Endothelial cell of umbilical vein (primary cell): ENCODE results near the gene LEMD1. TPM values are rescaled to one million over a fixed set of nuclear protein-coding genes. Genes with fewer than 3 reads are reported as not detected.

ENCODE experiments used
- BruUV-seq: library from RNA; stranded (reverse); fragments of 400-500 nt; replicated peaks from 2 replicates; lab custom pipeline; 2021; lab: Mats Ljungman, UMichigan
- CTCF ChIA-PET: fragments of 300-600, 350-600 bp; sonication (Branson Sonifier 250); formaldehyde crosslinking; loops from one replicate; lab custom pipeline; 2021; ENCODE audit warnings: antibody characterized with exemption, inconsistent platforms; lab: Charles Lee
- POLR2A ChIA-PET: fragments of 300-600, 350-600 bp; sonication (Branson Sonifier 250); formaldehyde crosslinking; loops from one replicate; lab custom pipeline; 2021; ENCODE audit warnings: antibody characterized with exemption, inconsistent platforms; lab: Charles Lee
- DNase-seq: peaks from one replicate; pipeline ENCODE4 v3.0.0-alpha.2; 2011; ENCODE audit warnings: low read depth, low spot score
- FAIRE-seq: peaks from 2 replicates; lab custom pipeline; 2011; peaks lifted over from hg19 to GRCh38; lab: Jason Lieb, UNC
- H2AFZ ChIP-seq: 2 replicates; pipeline ENCODE4 v1.6.0; 2012; ENCODE audit warnings: low read depth, low read length, control low read depth, inconsistent platforms
- H3K27ac ChIP-seq: 2 replicates; pipeline ENCODE4 v1.5.1; 2011; ENCODE audit warnings: low read depth, mild to moderate bottlenecking, control low read depth, low read length, moderate library complexity; ENCODE audit not compliant: insufficient read depth
- H3K27me3 ChIP-seq, 2 experiments: 2 replicates each; pipeline versions ENCODE4 v1.6.0 to v1.6.1; 2011; ENCODE audit warnings: low read length in 2 of 2, mixed read lengths in 1 of 2; ENCODE audit not compliant: control insufficient read depth in 2 of 2, insufficient read depth in 2 of 2
- H3K36me3 ChIP-seq, 2 experiments: 2 replicates in 1 of 2; 3 replicates in 1 of 2; pipeline ENCODE4 v1.5.1; 2011; ENCODE audit warnings: low read length in 2 of 2, mild to moderate bottlenecking in 1 of 2, moderate library complexity in 1 of 2; ENCODE audit not compliant: control insufficient read depth in 2 of 2, insufficient read depth in 2 of 2; ENCODE audit errors: extremely low read depth in 1 of 2
- H3K4me1 ChIP-seq: 3 replicates; pipeline ENCODE4 v1.5.1; 2011; ENCODE audit warnings: mild to moderate bottlenecking, low read length; ENCODE audit not compliant: control insufficient read depth, insufficient read depth; ENCODE audit errors: extremely low read depth
- H3K4me2 ChIP-seq: 2 replicates; pipeline ENCODE4 v1.6.1; 2011; ENCODE audit warnings: low read length, control low read depth, mixed read lengths; ENCODE audit not compliant: insufficient read depth
- H3K4me3 ChIP-seq, 3 experiments: fragments of 200-600 bp in 1 of 3; sonication (generic), shearing (Covaris generic) in 1 of 3; replicated peaks in 1 of 3; 2 replicates each; pipeline ENCODE4 v1.5.1; 2011 to 2016; ENCODE audit warnings: control low read depth in 3 of 3, low read length in 3 of 3, mild to moderate bottlenecking in 2 of 3, inconsistent platforms in 1 of 3, low read depth in 1 of 3, moderate library complexity in 1 of 3; ENCODE audit not compliant: insufficient read depth in 1 of 3
- H3K79me2 ChIP-seq: 2 replicates; pipeline ENCODE4 v1.6.0; 2012; ENCODE audit warnings: low read length, inconsistent platforms; ENCODE audit not compliant: control insufficient read depth, insufficient read depth
- H3K9ac ChIP-seq: replicated peaks from 2 replicates; pipeline ENCODE3; 2011; ENCODE audit warnings: low read length, control low read depth; ENCODE audit not compliant: insufficient read depth; ENCODE audit errors: extremely low read depth
- H3K9me1 ChIP-seq: replicated peaks from 3 replicates; pipeline ENCODE4 v1.6.0; 2011; ENCODE audit warnings: mild to moderate bottlenecking, low read length; ENCODE audit not compliant: control insufficient read depth, insufficient read depth; ENCODE audit errors: extremely low read depth
- H3K9me3 ChIP-seq: replicated peaks from 2 replicates; pipeline ENCODE4 v1.5.1; 2012; ENCODE audit warnings: low read length, inconsistent platforms; ENCODE audit not compliant: control insufficient read depth, insufficient read depth
- H4K20me1 ChIP-seq: replicated peaks from 2 replicates; pipeline ENCODE3; 2011; ENCODE audit warnings: mild to moderate bottlenecking, low read length; ENCODE audit not compliant: control insufficient read depth, insufficient read depth; ENCODE audit errors: extremely low read depth
- CTCF ChIP-seq, 2 donors: IDR thresholded peaks; 1 replicate in 1 of 2; 2 replicates in 1 of 2; pipeline ENCODE4 v1.5.1; 2011; ENCODE audit warnings: low read length in 2 of 2, mild to moderate bottlenecking in 2 of 2, moderate library complexity in 2 of 2, control low read depth in 1 of 2, inconsistent platforms in 1 of 2, low read depth in 1 of 2; ENCODE audit not compliant: insufficient read depth in 1 of 2; ENCODE audit errors: extremely low read depth in 1 of 2
- EZH2 ChIP-seq: IDR thresholded peaks from 2 replicates; pipeline ENCODE4 v1.6.1; 2012; ENCODE audit warnings: borderline replicate concordance, low read depth, mild to moderate bottlenecking, moderate library complexity, low read length, inconsistent platforms; ENCODE audit not compliant: severe bottlenecking
- FOS ChIP-seq: IDR thresholded peaks from 2 replicates; pipeline ENCODE4 v1.6.1; 2011; ENCODE audit warnings: mild to moderate bottlenecking, low read length, moderate library complexity, borderline replicate concordance; ENCODE audit not compliant: insufficient read depth
- GATA2 ChIP-seq: IDR thresholded peaks from 2 replicates; pipeline ENCODE4 v1.7.0; 2011; ENCODE audit warnings: low read depth, mild to moderate bottlenecking, moderate library complexity, mixed read lengths, low read length; ENCODE audit not compliant: insufficient read length, insufficient read depth
- JUN ChIP-seq: IDR thresholded peaks from 2 replicates; pipeline ENCODE4 v1.6.1; 2011; ENCODE audit warnings: borderline replicate concordance, low read depth; ENCODE audit not compliant: insufficient read length, insufficient read depth
- MAX ChIP-seq: IDR thresholded peaks from 2 replicates; pipeline ENCODE4 v1.6.1; 2011; ENCODE audit not compliant: insufficient read depth, insufficient read length
- MYC ChIP-seq: IDR thresholded peaks from one replicate; pipeline ENCODE4 v1.6.1; 2011; ENCODE audit warnings: mild to moderate bottlenecking, low read depth, low read length
- POLR2A ChIP-seq: IDR thresholded peaks from 2 replicates; pipeline ENCODE4 v1.6.1; 2012; ENCODE audit warnings: low read depth, mild to moderate bottlenecking, control low read depth, low read length
- POLR2AphosphoS5 ChIP-seq: IDR thresholded peaks from 2 replicates; pipeline ENCODE4 v1.6.1; 2012; ENCODE audit warnings: low read depth, mild to moderate bottlenecking, control low read depth, low read length, moderate library complexity; ENCODE audit not compliant: insufficient read depth
- dilution Hi-C: fragments of 300-500 bp; cut with MboI; formaldehyde crosslinking; loops from one replicate; pipeline ENCODE4 v1.15.0; 2019; ENCODE audit warnings: low sequenced_read_pairs; ENCODE audit not compliant: extremely low pct_ligation_motif_present
- intact Hi-C: fragments of 100-400 bp; cut with micrococcal nuclease; formaldehyde crosslinking; loops from one replicate; pipeline ENCODE4 v1.10.0; 2022
- polyA plus RNA-seq, 4 experiments: library from polyadenylated mRNA; depleted of rRNA in 3 of 4; stranded (reverse) in 3 of 4; unstranded in 1 of 4; fragments of >200 nt; gene quantifications; 2 replicates each; pipeline versions ENCODE4 v1.2.1 to v1.2.3, GENCODE V29; 2011 to 2012; ENCODE audit warnings: missing spikeins in 1 of 4
- total RNA-seq: library from RNA; stranded (reverse); gene quantifications from 2 replicates; pipeline ENCODE4 v1.2.3, GENCODE V29; 2021

LEMD1 gene
- total and polyA plus RNA-seq, 2 donors (not counting 3 experiments of a cell fraction or from before 2014, with no cell fraction given), result not detected

DNA sequence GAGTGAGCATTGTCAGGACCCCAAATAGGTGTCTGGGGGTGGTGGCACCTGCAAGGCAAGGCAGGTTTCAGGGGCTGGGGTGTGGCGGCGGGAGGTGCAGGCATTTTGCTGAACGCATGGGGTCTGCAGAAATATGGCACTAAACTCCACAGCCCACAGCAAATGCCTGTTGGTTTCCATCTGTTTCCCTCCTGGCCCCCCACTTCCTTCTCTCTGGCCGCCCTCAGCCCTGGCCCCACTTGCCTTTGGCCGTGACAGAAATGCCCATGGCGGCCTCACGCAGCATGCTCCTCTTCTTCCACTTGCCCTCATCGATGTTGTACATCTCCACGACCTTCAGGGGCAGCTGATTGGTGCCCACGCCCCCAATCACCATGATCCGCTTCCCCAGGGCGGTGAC, 78.9 kb downstream of the LEMD1 start:
- POLR2A ChIA-PET, result no interaction called here
- intact Hi-C loops, result no loop called here
- H3K27me3 ChIP-seq, result peaks cover 48 to 64% of the 10 kb centered on the region in 2 experiments

More for the DNA sequence above, 78.9 kb downstream of the LEMD1 start:
- CTCF ChIA-PET, result interaction anchor here (1.2 kb wide), 1 partner anchor 45 kb away, joined by 5 read pairs; no protein-coding TSS in a partner anchor
- Histone ChIP-seq H3K4me1 (no peaks in the 10 kb centered on the region), H4K20me1 (no peaks in the 10 kb centered on the region), H3K4me3 (no peak overlapping the region), H3K9me1 (no peaks in the 10 kb centered on the region), H2AFZ (no peak overlapping the region), H3K27ac (no peak overlapping the region), H3K36me3 (no peaks in the 10 kb centered on the region), H3K4me2 (no peak overlapping the region), H3K9ac (no peak overlapping the region), H3K9me3 (no peaks in the 10 kb centered on the region), H3K79me2 (no peaks in the 10 kb centered on the region)
- BruUV-seq, result no TSS peak
- DNase-seq (no peak), FAIRE-seq (no peak)
- dilution Hi-C loops, result no loop called here
- no peak for TF ChIP-seq EZH2
- no peak for TF ChIP-seq GATA2
- TF ChIP-seq MYC, result no peak
- no peak for TF ChIP-seq JUN
- no peak for TF ChIP-seq MAX
- no peak for TF ChIP-seq POLR2A
- no peak for TF ChIP-seq POLR2AphosphoS5
- no peak for TF ChIP-seq FOS
- TF ChIP-seq CTCF (IDR thresholded peaks at IDR 0.05; ENCODE audit: extremely low read depth in 1 of 2, insufficient read depth in 1 of 2, low read depth in 1 of 2, low read length in 2 of 2), result no peak
